Calu3 (cell line): ENCODE data around the gene CRTAC1. TPM values are rescaled to one million over a fixed set of nuclear protein-coding genes. Genes with fewer than 3 reads are reported as not detected.
A peak's percentile ranks its signal among the peaks of the same experiment; 100 is the strongest.

Experiments used
- BruUV-seq: library from RNA; stranded (reverse); fragments of 400-500 nt; replicated peaks from 2 replicates; lab custom pipeline; 2021; lab: Mats Ljungman, UMichigan
- CTCF ChIA-PET: fragments of 300-600 bp; sonication (Branson Sonifier 250); formaldehyde crosslinking; loops from one replicate; lab custom pipeline; 2022; ENCODE audit warnings: antibody characterized with exemption; lab: Charles Lee
- DNase-seq: peaks from one replicate; pipeline ENCODE4 v3.0.0; 2022
- H3K27ac Mint-ChIP-seq: one replicate; pipeline ENCODE4 v1.8.0; 2022; ENCODE audit warnings: mixed read lengths; ENCODE audit not compliant: unreplicated experiment
- H3K27me3 Mint-ChIP-seq: one replicate; pipeline ENCODE4 v1.8.0; 2022; ENCODE audit warnings: mixed read lengths; ENCODE audit not compliant: unreplicated experiment
- H3K36me3 Mint-ChIP-seq: one replicate; pipeline ENCODE4 v1.8.0; 2022; ENCODE audit warnings: mild to moderate bottlenecking, moderate library complexity, mixed read lengths; ENCODE audit not compliant: insufficient read depth, unreplicated experiment
- H3K4me1 Mint-ChIP-seq: one replicate; pipeline ENCODE4 v1.8.0; 2022; ENCODE audit warnings: mild to moderate bottlenecking, low read depth, mixed read lengths; ENCODE audit not compliant: unreplicated experiment
- H3K4me3 Mint-ChIP-seq: one replicate; pipeline ENCODE4 v1.8.0; 2022; ENCODE audit warnings: mild to moderate bottlenecking, low read depth, moderate library complexity, mixed read lengths; ENCODE audit not compliant: unreplicated experiment
- H3K9me3 Mint-ChIP-seq: one replicate; pipeline ENCODE4 v1.8.0; 2022; ENCODE audit warnings: low read depth, mixed read lengths; ENCODE audit not compliant: unreplicated experiment
- CTCF ChIP-seq: fragments of 200-600 bp; IDR thresholded peaks from one replicate; pipeline ENCODE4 v1.8.0; 2022; ENCODE audit warnings: antibody characterized with exemption; ENCODE audit not compliant: unreplicated experiment
- intact Hi-C: fragments of 100-400 bp; cut with micrococcal nuclease; formaldehyde crosslinking; loops from one replicate; pipeline ENCODE4 v1.10.0; 2022; ENCODE audit not compliant: unreplicated experiment
- total RNA-seq: library from RNA; stranded (reverse); gene quantifications from 2 replicates; pipeline ENCODE4 v1.2.3, GENCODE V29; 2022

The CRTAC1 gene
- total RNA-seq, 1 experiment from 2014 or later: not detected

GRCh38 chr10:97852840-97853405, 177.5 kb downstream of the CRTAC1 start:
- intact Hi-C loops: no loop called here
- H3K9me3 Mint-ChIP-seq: no peaks in the 10 kb centered on the region
- no peak for DNase-seq
- H3K4me1 Mint-ChIP-seq: peaks cover 17% of the 10 kb centered on the region
- BruUV-seq: no TSS peak
- CTCF ChIA-PET: no interaction called here
- peaks cover 15% of the 10 kb centered on the region for H3K36me3 Mint-ChIP-seq
- H3K27ac Mint-ChIP-seq: no peak overlapping the region
- H3K4me3 Mint-ChIP-seq: no peak overlapping the region
- TF ChIP-seq CTCF: no peak
- no peaks in the 10 kb centered on the region for H3K27me3 Mint-ChIP-seq

GRCh38 chr10:97852277-97852676, 178.1 kb downstream of the CRTAC1 start:
- no peak for TF ChIP-seq CTCF
- intact Hi-C loops: no loop called here
- CTCF ChIA-PET: interaction anchor here (0.6 kb wide), 1 partner anchor 268 kb away, joined by 3 read pairs; the partner anchor contains the start of gene HOGA1
- BruUV-seq: no TSS peak
- no peak for DNase-seq
- H3K4me1 Mint-ChIP-seq: peaks cover 12% of the 10 kb centered on the region
- peaks cover 15% of the 10 kb centered on the region for H3K36me3 Mint-ChIP-seq
- no peaks in the 10 kb centered on the region for H3K9me3 Mint-ChIP-seq
- H3K27me3 Mint-ChIP-seq: no peaks in the 10 kb centered on the region
- no peak overlapping the region for H3K4me3 Mint-ChIP-seq
- no peak overlapping the region for H3K27ac Mint-ChIP-seq

GRCh38 chr10:97851341-97852001, 178.9 kb downstream of the CRTAC1 start:
- CTCF ChIA-PET: no interaction called here
- H3K27me3 Mint-ChIP-seq: no peaks in the 10 kb centered on the region
- peaks cover 15% of the 10 kb centered on the region for H3K36me3 Mint-ChIP-seq
- H3K4me3 Mint-ChIP-seq: no peak overlapping the region
- no peak for TF ChIP-seq CTCF
- no peak overlapping the region for H3K27ac Mint-ChIP-seq
- intact Hi-C loops: no loop called here
- H3K4me1 Mint-ChIP-seq: peaks cover 12% of the 10 kb centered on the region
- DNase-seq: no peak
- no peaks in the 10 kb centered on the region for H3K9me3 Mint-ChIP-seq
- BruUV-seq: no TSS peak

- Mint-ChIP-seq H3K36me3 (peaks cover 15% of the 10 kb centered on the region), H3K27ac (no peak overlapping the region), H3K4me1 (peaks cover 12% of the 10 kb centered on the region), H3K27me3 (no peaks in the 10 kb centered on the region), H3K4me3 (peak overlapping the region; percentile 79), H3K9me3 (no peaks in the 10 kb centered on the region)
- no peak for TF ChIP-seq CTCF
- intact Hi-C loops: no loop called here
- no peak for DNase-seq
- no TSS peak for BruUV-seq
- CTCF ChIA-PET: no interaction called here
Measured at GRCh38 chr10:97850446-97850845, 180.0 kb downstream of the CRTAC1 start.
